Smooth muscle cell (in vitro differentiated cells): Measurements from ENCODE around the gene RGS3. TPM values are rescaled to one million over a fixed set of nuclear protein-coding genes. Genes with fewer than 3 reads are reported as not detected.

Experiments used
- DNase-seq: peaks from one replicate; lab custom pipeline; 2025; ENCODE audit not compliant: unreplicated experiment; lab: John Stamatoyannopoulos, UW
- H2AFZ ChIP-seq: fragments of 200-600 bp; sonication (generic); 2 replicates; pipeline ENCODE4 v1.6.0; 2016; ENCODE audit warnings: antibody characterized with exemption, low read depth, mild to moderate bottlenecking
- H3F3A ChIP-seq: fragments of 200-600 bp; sonication (generic); 2 replicates; pipeline ENCODE4 v1.6.0; 2017; ENCODE audit warnings: antibody characterized with exemption, low read depth
- H3K27ac ChIP-seq: fragments of 200-600 bp; sonication (generic); 2 replicates; pipeline ENCODE4 v1.5.1; 2016; ENCODE audit warnings: low read depth, mild to moderate bottlenecking
- H3K27me3 ChIP-seq: fragments of 200-600 bp; sonication (generic); 2 replicates; pipeline ENCODE4 v1.6.1; 2016; ENCODE audit warnings: low read depth, mild to moderate bottlenecking
- H3K36me3 ChIP-seq: fragments of 200-600 bp; sonication (generic); 2 replicates; pipeline ENCODE4 v1.5.1; 2016; ENCODE audit warnings: low read depth
- H3K4me1 ChIP-seq: fragments of 200-600 bp; sonication (generic); 2 replicates; pipeline ENCODE4 v1.5.1; 2016; ENCODE audit warnings: low read depth
- H3K4me2 ChIP-seq: fragments of 200-600 bp; sonication (generic); 2 replicates; pipeline ENCODE4 v1.6.0; 2016; ENCODE audit warnings: mild to moderate bottlenecking
- H3K4me3 ChIP-seq: fragments of 200-600 bp; sonication (generic); 2 replicates; pipeline ENCODE4 v1.5.1; 2016; ENCODE audit warnings: mild to moderate bottlenecking
- H3K79me2 ChIP-seq: fragments of 200-600 bp; sonication (generic); 2 replicates; pipeline ENCODE4 v1.6.0; 2016; ENCODE audit warnings: low read depth, mild to moderate bottlenecking
- H3K9ac ChIP-seq: fragments of 200-600 bp; sonication (generic); 2 replicates; pipeline ENCODE4 v1.6.0; 2016; ENCODE audit warnings: low read depth
- H3K9me3 ChIP-seq: fragments of 200-600 bp; sonication (generic); replicated peaks from 2 replicates; pipeline ENCODE4 v1.5.1; 2016; ENCODE audit warnings: low read depth
- H4K20me1 ChIP-seq: fragments of 200-600 bp; sonication (generic); 2 replicates; pipeline ENCODE4 v1.6.0; 2016; ENCODE audit warnings: low read depth
- WGBS: methylation state at CpG from one replicate; pipeline ENCODE4 v1.1.7; 2016; ENCODE audit warnings: low lambda C conversion rate; 5-methylcytosine and 5-hydroxymethylcytosine counted together
- polyA plus RNA-seq: library from polyadenylated mRNA; unstranded; fragments of >200 nt; fragmentation: Nextera tagmentation; extraction: Ambion mirVana; gene quantifications from 2 replicates; pipeline ENCODE4 v1.2.1, GENCODE V29; 2016
- total RNA-seq: library from RNA; depleted of rRNA; stranded (reverse); fragments of >200 nt; gene quantifications from 2 replicates; pipeline ENCODE4 v1.2.3, GENCODE V29; 2014
- TF ChIP-seq, protein P1 (sequence below): fragments of 200-600 bp; sonication (generic); IDR thresholded peaks from 2 replicates; pipeline ENCODE4 v1.5.1; 2017; ENCODE audit warnings: borderline replicate concordance, mild to moderate bottlenecking, antibody characterized with exemption; ENCODE audit not compliant: insufficient read depth, poor library complexity, severe bottlenecking

Gene RGS3
- total and polyA plus RNA-seq, 2 experiments from 2014 or later = 43.8 to 108 TPM

GRCh38 chr9:113626735-113627495 lies 163.4 kb downstream of the RGS3 start:
- Histone ChIP-seq H3K27me3 (no peaks in the 10 kb centered on the region), H3F3A (peaks cover 21% of the 10 kb centered on the region), H3K9me3 (no peaks in the 10 kb centered on the region), H3K27ac (no peak overlapping the region), H3K79me2 (no peaks in the 10 kb centered on the region), H3K4me1 (peaks cover 21% of the 10 kb centered on the region), H2AFZ (peak overlapping the region; percentile 31), H4K20me1 (no peaks in the 10 kb centered on the region), H3K36me3 (no peaks in the 10 kb centered on the region), H3K9ac (no peak overlapping the region), H3K4me2 (no peak overlapping the region), H3K4me3 (no peak overlapping the region)
- DNase-seq = no peak
- WGBS = 78% methylated on average over 8 of the region's 8 CpGs
- TF ChIP-seq, protein P1, sequence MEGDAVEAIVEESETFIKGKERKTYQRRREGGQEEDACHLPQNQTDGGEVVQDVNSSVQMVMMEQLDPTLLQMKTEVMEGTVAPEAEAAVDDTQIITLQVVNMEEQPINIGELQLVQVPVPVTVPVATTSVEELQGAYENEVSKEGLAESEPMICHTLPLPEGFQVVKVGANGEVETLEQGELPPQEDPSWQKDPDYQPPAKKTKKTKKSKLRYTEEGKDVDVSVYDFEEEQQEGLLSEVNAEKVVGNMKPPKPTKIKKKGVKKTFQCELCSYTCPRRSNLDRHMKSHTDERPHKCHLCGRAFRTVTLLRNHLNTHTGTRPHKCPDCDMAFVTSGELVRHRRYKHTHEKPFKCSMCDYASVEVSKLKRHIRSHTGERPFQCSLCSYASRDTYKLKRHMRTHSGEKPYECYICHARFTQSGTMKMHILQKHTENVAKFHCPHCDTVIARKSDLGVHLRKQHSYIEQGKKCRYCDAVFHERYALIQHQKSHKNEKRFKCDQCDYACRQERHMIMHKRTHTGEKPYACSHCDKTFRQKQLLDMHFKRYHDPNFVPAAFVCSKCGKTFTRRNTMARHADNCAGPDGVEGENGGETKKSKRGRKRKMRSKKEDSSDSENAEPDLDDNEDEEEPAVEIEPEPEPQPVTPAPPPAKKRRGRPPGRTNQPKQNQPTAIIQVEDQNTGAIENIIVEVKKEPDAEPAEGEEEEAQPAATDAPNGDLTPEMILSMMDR = no peak

DNA sequence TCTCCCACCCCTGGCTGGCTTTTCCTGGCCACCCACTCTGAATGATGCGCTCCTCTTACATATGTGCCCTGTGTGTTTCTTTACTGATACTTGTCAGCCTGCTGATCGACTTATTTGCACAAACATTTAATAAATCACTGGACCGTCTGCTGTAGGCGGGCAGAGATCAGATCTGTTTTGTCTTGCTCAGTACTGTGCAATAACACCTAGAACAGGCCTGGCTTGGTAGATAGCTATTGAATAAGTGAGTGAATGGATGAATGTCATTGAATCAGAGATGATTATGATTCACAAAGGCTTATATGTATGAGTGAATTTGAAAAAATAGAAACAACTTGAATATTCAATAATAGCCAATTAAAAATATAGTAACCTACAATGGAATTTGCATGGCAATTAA lies 165.1 kb downstream of the RGS3 start:
- no peaks in the 10 kb centered on the region for H3K27me3 ChIP-seq
- no peak overlapping the region for H3K27ac ChIP-seq
- no peak overlapping the region for H2AFZ ChIP-seq
- 91% methylated on average over 4 of the region's 4 CpGs for WGBS
- H3K4me2 ChIP-seq = no peak overlapping the region
- H3K4me3 ChIP-seq = no peak overlapping the region
- TF ChIP-seq, protein P1 = no peak
- DNase-seq = no peak
- no peaks in the 10 kb centered on the region for H3K79me2 ChIP-seq
- H4K20me1 ChIP-seq = no peaks in the 10 kb centered on the region
- no peak overlapping the region for H3K9ac ChIP-seq
- peaks cover 13% of the 10 kb centered on the region for H3F3A ChIP-seq
- no peaks in the 10 kb centered on the region for H3K36me3 ChIP-seq
- peaks cover 6% of the 10 kb centered on the region for H3K4me1 ChIP-seq
- no peaks in the 10 kb centered on the region for H3K9me3 ChIP-seq

GRCh38 chr9:113630386-113631136 lies 167.0 kb downstream of the RGS3 start:
- no peaks in the 10 kb centered on the region for H4K20me1 ChIP-seq
- no peak overlapping the region for H2AFZ ChIP-seq
- H3K79me2 ChIP-seq = no peaks in the 10 kb centered on the region
- no peak overlapping the region for H3K27ac ChIP-seq
- H3K4me1 ChIP-seq = peaks cover 23% of the 10 kb centered on the region
- DNase-seq = no peak
- no peak overlapping the region for H3K4me3 ChIP-seq
- H3K9me3 ChIP-seq = no peaks in the 10 kb centered on the region
- H3F3A ChIP-seq = peaks cover 10% of the 10 kb centered on the region
- no peaks in the 10 kb centered on the region for H3K27me3 ChIP-seq
- H3K36me3 ChIP-seq = no peaks in the 10 kb centered on the region
- H3K9ac ChIP-seq = no peak overlapping the region
- 80% methylated on average over 11 of the region's 11 CpGs for WGBS
- H3K4me2 ChIP-seq = no peak overlapping the region
- TF ChIP-seq, protein P1 = no peak
